Measurements from ENCODE around the gene PRR12. TPM values are rescaled to one million over a fixed set of nuclear protein-coding genes. Genes with fewer than 3 reads are reported as not detected.

PRR12 gene
- total RNA-seq (2022) (51.4 and 53.0 TPM in 2 replicates), Bru-seq, nascent RNA (percentile 60 among the genes with signal in this experiment), BruChase-seq, experiment 1, labeled RNA remaining after a 6-hour chase (percentile 86 among the genes with signal in this experiment), BruChase-seq, experiment 2, labeled RNA remaining after a 2-hour chase (percentile 87 among the genes with signal in this experiment)
- long read RNA-seq, partial matches to known transcripts: 0 of 4 reads
- long read RNA-seq, other reads (novel, unspliced or antisense): 4 of 4 reads

- peak within 1 kb of the TSS; percentile 89 for H3K27ac Mint-ChIP-seq (ENCODE audit: unreplicated experiment)
- H3K9me3 Mint-ChIP-seq (ENCODE audit: low read depth, unreplicated experiment): no peaks in the 10 kb centered on the region
- no peaks in the 10 kb centered on the region for H3K27me3 Mint-ChIP-seq (ENCODE audit: unreplicated experiment)
- no peak for TF ChIP-seq CTCF (IDR thresholded peaks at IDR 0.05; ENCODE audit: unreplicated experiment)
- H3K4me1 Mint-ChIP-seq (ENCODE audit: low read depth, unreplicated experiment): peaks cover 36% of the 10 kb centered on the region
- no TSS peak for BruUV-seq (replicated peaks)
- DNase-seq: peak; percentile 70
- CTCF ChIA-PET: interaction anchor here (0.6 to 1.5 kb wide), 4 partner anchors 10 to 809 kb away, joined by 3 to 9 read pairs (median 6); partner anchors contain the start of genes NOSIP, PRRG2 and RRAS
- peak within 1 kb of the TSS; percentile 88 for H3K4me3 Mint-ChIP-seq (ENCODE audit: low read depth, unreplicated experiment)
- peaks cover 79% of the 10 kb centered on the region for H3K36me3 Mint-ChIP-seq (ENCODE audit: insufficient read depth, unreplicated experiment)
- intact Hi-C loops (cut with micrococcal nuclease; ENCODE audit: unreplicated experiment): loop anchor here (2.0 kb wide), 1 partner anchor 50 kb away; the partner anchor contains the start of gene RRAS
These were observed at the start of gene PRR12 for GRCh38 chr19:49590971-49591730. TSS of gene PRR12 (plus strand) at chr19:49591182. CDS start at chr19:49591655, 473 bp downstream.

- Mint-ChIP-seq H3K4me3 (ENCODE audit: low read depth, unreplicated experiment) (no peak overlapping the region), H3K9me3 (ENCODE audit: low read depth, unreplicated experiment) (no peaks in the 10 kb centered on the region), H3K27me3 (ENCODE audit: unreplicated experiment) (peaks cover 17% of the 10 kb centered on the region), H3K4me1 (ENCODE audit: low read depth, unreplicated experiment) (no peaks in the 10 kb centered on the region), H3K27ac (ENCODE audit: unreplicated experiment) (no peak overlapping the region), H3K36me3 (ENCODE audit: insufficient read depth, unreplicated experiment) (no peaks in the 10 kb centered on the region)
- CTCF ChIA-PET: no interaction called here
- DNase-seq: no peak
- BruUV-seq (replicated peaks): no TSS peak
- intact Hi-C loops (cut with micrococcal nuclease; ENCODE audit: unreplicated experiment): no loop called here
- no peak for TF ChIP-seq CTCF (IDR thresholded peaks at IDR 0.05; ENCODE audit: unreplicated experiment)
These were observed 49.1 kb upstream of the PRR12 start for GRCh38 chr19:49541914-49542313.

GRCh38 chr19:49542446-49542845 lies 48.5 kb upstream of the PRR12 start:
- Mint-ChIP-seq H3K9me3 (ENCODE audit: low read depth, unreplicated experiment) (no peaks in the 10 kb centered on the region), H3K27me3 (ENCODE audit: unreplicated experiment) (peaks cover 17% of the 10 kb centered on the region), H3K4me3 (ENCODE audit: low read depth, unreplicated experiment) (no peak overlapping the region), H3K4me1 (ENCODE audit: low read depth, unreplicated experiment) (no peaks in the 10 kb centered on the region), H3K27ac (ENCODE audit: unreplicated experiment) (no peak overlapping the region), H3K36me3 (ENCODE audit: insufficient read depth, unreplicated experiment) (peaks cover 3% of the 10 kb centered on the region)
- no peak for DNase-seq
- intact Hi-C loops (cut with micrococcal nuclease; ENCODE audit: unreplicated experiment): no loop called here
- CTCF ChIA-PET: no interaction called here
- no TSS peak for BruUV-seq (replicated peaks)
- no peak for TF ChIP-seq CTCF (IDR thresholded peaks at IDR 0.05; ENCODE audit: unreplicated experiment)

GRCh38 chr19:49543032-49543431 lies 48.0 kb upstream of the PRR12 start:
- intact Hi-C loops (cut with micrococcal nuclease; ENCODE audit: unreplicated experiment): no loop called here
- no peaks in the 10 kb centered on the region for H3K9me3 Mint-ChIP-seq (ENCODE audit: low read depth, unreplicated experiment)
- TF ChIP-seq CTCF (IDR thresholded peaks at IDR 0.05; ENCODE audit: unreplicated experiment): no peak
- no peak overlapping the region for H3K27ac Mint-ChIP-seq (ENCODE audit: unreplicated experiment)
- peaks cover 4% of the 10 kb centered on the region for H3K36me3 Mint-ChIP-seq (ENCODE audit: insufficient read depth, unreplicated experiment)
- no peaks in the 10 kb centered on the region for H3K4me1 Mint-ChIP-seq (ENCODE audit: low read depth, unreplicated experiment)
- no TSS peak for BruUV-seq (replicated peaks)
- no peak overlapping the region for H3K4me3 Mint-ChIP-seq (ENCODE audit: low read depth, unreplicated experiment)
- no peak for DNase-seq
- CTCF ChIA-PET: no interaction called here
- H3K27me3 Mint-ChIP-seq (ENCODE audit: unreplicated experiment): peaks cover 17% of the 10 kb centered on the region

Measured in Calu3 (cell line).